ENCODE data around the gene TMEM74B. TPM values are rescaled to one million over a fixed set of nuclear protein-coding genes. Genes with fewer than 3 reads are reported as not detected.
A peak's percentile ranks its signal among the peaks of the same experiment; 100 is the strongest.

TMEM74B gene
- total and polyA plus RNA-seq, 4 donors: 0.14 to 3.4 (median 0.59) TPM

- H3K27me3 ChIP-seq (ENCODE audit: control insufficient read depth in 4 of 4, insufficient read depth in 4 of 4, low read length in 3 of 4): no peaks in the 10 kb centered on the region
- H3K27ac ChIP-seq (ENCODE audit: low read depth in 1 of 2, low read length in 2 of 2): no peak overlapping the region
- no peak overlapping the region for H3K4me3 ChIP-seq (ENCODE audit: low read depth in 1 of 3, low read length in 3 of 3)
- 72% methylated on average over 4 of the region's 4 CpGs for WGBS
- DNase-seq (ENCODE audit: low spot score): peak; percentile 66
- H3K4me1 ChIP-seq (ENCODE audit: control insufficient read depth in 4 of 4, insufficient read depth in 4 of 4, low read length in 3 of 4): peaks cover 0 to 10% (median 0%) of the 10 kb centered on the region in 4 donors
- no peak overlapping the region for H3K9ac ChIP-seq (ENCODE audit: low read depth in 1 of 2, low read length in 2 of 2)
- H3K9me3 ChIP-seq (ENCODE audit: control insufficient read depth in 4 of 4, low read length in 3 of 4): no peaks in the 10 kb centered on the region
- no peak for TF ChIP-seq SP1 (IDR thresholded peaks at IDR 0.05)
- no peak for TF ChIP-seq RAD21 (IDR thresholded peaks at IDR 0.05)
- TF ChIP-seq, protein P1, sequence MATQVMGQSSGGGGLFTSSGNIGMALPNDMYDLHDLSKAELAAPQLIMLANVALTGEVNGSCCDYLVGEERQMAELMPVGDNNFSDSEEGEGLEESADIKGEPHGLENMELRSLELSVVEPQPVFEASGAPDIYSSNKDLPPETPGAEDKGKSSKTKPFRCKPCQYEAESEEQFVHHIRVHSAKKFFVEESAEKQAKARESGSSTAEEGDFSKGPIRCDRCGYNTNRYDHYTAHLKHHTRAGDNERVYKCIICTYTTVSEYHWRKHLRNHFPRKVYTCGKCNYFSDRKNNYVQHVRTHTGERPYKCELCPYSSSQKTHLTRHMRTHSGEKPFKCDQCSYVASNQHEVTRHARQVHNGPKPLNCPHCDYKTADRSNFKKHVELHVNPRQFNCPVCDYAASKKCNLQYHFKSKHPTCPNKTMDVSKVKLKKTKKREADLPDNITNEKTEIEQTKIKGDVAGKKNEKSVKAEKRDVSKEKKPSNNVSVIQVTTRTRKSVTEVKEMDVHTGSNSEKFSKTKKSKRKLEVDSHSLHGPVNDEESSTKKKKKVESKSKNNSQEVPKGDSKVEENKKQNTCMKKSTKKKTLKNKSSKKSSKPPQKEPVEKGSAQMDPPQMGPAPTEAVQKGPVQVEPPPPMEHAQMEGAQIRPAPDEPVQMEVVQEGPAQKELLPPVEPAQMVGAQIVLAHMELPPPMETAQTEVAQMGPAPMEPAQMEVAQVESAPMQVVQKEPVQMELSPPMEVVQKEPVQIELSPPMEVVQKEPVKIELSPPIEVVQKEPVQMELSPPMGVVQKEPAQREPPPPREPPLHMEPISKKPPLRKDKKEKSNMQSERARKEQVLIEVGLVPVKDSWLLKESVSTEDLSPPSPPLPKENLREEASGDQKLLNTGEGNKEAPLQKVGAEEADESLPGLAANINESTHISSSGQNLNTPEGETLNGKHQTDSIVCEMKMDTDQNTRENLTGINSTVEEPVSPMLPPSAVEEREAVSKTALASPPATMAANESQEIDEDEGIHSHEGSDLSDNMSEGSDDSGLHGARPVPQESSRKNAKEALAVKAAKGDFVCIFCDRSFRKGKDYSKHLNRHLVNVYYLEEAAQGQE (IDR thresholded peaks at IDR 0.05): peak; percentile 98
- peaks cover 2 to 54% (median 31%) of the 10 kb centered on the region in 4 donors for H3K36me3 ChIP-seq (ENCODE audit: control insufficient read depth in 4 of 4, insufficient read depth in 3 of 4, low read depth in 1 of 4, low read length in 3 of 4)
Measured at GRCh38 chr20:1171461-1172093, 13.2 kb downstream of the TMEM74B start.

- Histone ChIP-seq H3K27ac (ENCODE audit: low read depth in 1 of 2, low read length in 2 of 2) (no peak overlapping the region), H3K27me3 (ENCODE audit: control insufficient read depth in 4 of 4, insufficient read depth in 4 of 4, low read length in 3 of 4) (no peaks in the 10 kb centered on the region), H3K36me3 (ENCODE audit: control insufficient read depth in 4 of 4, insufficient read depth in 3 of 4, low read depth in 1 of 4, low read length in 3 of 4) (peaks cover 7 to 72% (median 51%) of the 10 kb centered on the region in 4 donors), H3K4me1 (ENCODE audit: control insufficient read depth in 4 of 4, insufficient read depth in 4 of 4, low read length in 3 of 4) (peaks cover 0 to 10% (median 0%) of the 10 kb centered on the region in 4 donors), H3K9me3 (ENCODE audit: control insufficient read depth in 4 of 4, low read length in 3 of 4) (no peaks in the 10 kb centered on the region), H3K9ac (ENCODE audit: low read depth in 1 of 2, low read length in 2 of 2) (no peak overlapping the region), H3K4me3 (ENCODE audit: low read depth in 1 of 3, low read length in 3 of 3) (no peak overlapping the region)
- no peak for DNase-seq (ENCODE audit: low spot score)
- WGBS: 96% methylated on average over 5 of the region's 5 CpGs
- TF ChIP-seq RXRA (IDR thresholded peaks at IDR 0.05): no peak
- no peak for TF ChIP-seq FOXA2 (IDR thresholded peaks at IDR 0.05)
- TF ChIP-seq HNF4G (IDR thresholded peaks at IDR 0.05): no peak
- no peak for TF ChIP-seq ZBTB33 (IDR thresholded peaks at IDR 0.05)
- TF ChIP-seq TAF1 (conservative IDR thresholded peaks at IDR 0.05): no peak
- no peak for TF ChIP-seq EGR1 (IDR thresholded peaks at IDR 0.05; ENCODE audit: low read depth in 2 of 2)
Measured at GRCh38 chr20:1169224-1169623, 15.6 kb downstream of the TMEM74B start.

DNA sequence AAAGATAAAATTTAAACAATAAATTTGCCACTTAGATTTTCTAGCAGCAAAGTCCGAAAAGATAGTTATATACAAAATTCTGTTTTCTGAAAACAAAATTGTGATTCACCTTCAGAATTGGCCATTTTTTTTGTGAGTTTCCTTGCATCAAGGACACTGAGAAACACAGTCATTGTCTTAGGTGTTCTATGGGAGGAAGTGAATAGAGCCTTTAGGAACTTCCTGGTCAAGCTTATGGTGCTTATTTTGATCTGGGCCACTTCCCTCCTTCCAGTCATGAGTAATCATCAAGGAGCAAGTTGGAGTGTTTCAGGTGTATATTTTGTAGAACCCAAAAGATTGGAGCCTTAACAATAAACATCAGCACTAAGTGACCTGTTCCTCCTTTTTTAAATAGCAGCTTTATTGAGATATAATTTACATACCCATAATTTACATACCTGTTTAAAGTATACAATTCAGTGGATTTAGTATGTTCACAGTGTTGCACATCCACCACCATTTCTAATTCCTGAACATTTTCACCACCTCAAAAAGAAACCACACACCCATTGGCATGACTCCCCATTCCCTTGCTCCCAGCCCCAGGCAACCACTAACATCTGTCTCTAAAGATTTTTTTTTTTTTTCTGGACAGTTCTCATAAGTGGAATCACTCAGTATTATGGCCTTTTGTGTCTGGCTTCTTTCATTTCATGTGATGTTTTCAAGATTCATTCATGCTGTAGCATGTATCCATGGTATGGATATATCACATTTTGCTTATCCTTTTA is 17.6 kb downstream of the TMEM74B start:
- Histone ChIP-seq H3K27ac (ENCODE audit: low read depth in 1 of 2, low read length in 2 of 2) (no peak overlapping the region), H3K27me3 (ENCODE audit: control insufficient read depth in 4 of 4, insufficient read depth in 4 of 4, low read length in 3 of 4) (no peaks in the 10 kb centered on the region), H3K9ac (ENCODE audit: low read depth in 1 of 2, low read length in 2 of 2) (no peak overlapping the region), H3K36me3 (ENCODE audit: control insufficient read depth in 4 of 4, insufficient read depth in 3 of 4, low read depth in 1 of 4, low read length in 3 of 4) (peaks cover 7 to 80% (median 67%) of the 10 kb centered on the region in 4 donors), H3K4me3 (ENCODE audit: low read depth in 1 of 3, low read length in 3 of 3) (no peak overlapping the region), H3K4me1 (ENCODE audit: control insufficient read depth in 4 of 4, insufficient read depth in 4 of 4, low read length in 3 of 4) (peaks cover 0 to 10% (median 0%) of the 10 kb centered on the region in 4 donors), H3K9me3 (ENCODE audit: control insufficient read depth in 4 of 4, low read length in 3 of 4) (no peaks in the 10 kb centered on the region)
- TF ChIP-seq FOXA2 (IDR thresholded peaks at IDR 0.05): no peak
- TF ChIP-seq NR2F2 (IDR thresholded peaks at IDR 0.05): no peak
- DNase-seq (ENCODE audit: low spot score): no peak
- WGBS: 100% methylated on average over 1 of the region's 1 CpG

Data from liver (tissue), 9 donors.